ENCODE data around the gene SIPA1L3. TPM values are rescaled to one million over a fixed set of nuclear protein-coding genes. Genes with fewer than 3 reads are reported as not detected.
A peak's percentile ranks its signal among the peaks of the same experiment; 100 is the strongest.

Gene SIPA1L3
- total and polyA plus RNA-seq, 2 of the 13 experiments (the other 11 are each of a cell fraction or from before 2014, with no cell fraction given), result 5.5 to 7.7 TPM

DNA sequence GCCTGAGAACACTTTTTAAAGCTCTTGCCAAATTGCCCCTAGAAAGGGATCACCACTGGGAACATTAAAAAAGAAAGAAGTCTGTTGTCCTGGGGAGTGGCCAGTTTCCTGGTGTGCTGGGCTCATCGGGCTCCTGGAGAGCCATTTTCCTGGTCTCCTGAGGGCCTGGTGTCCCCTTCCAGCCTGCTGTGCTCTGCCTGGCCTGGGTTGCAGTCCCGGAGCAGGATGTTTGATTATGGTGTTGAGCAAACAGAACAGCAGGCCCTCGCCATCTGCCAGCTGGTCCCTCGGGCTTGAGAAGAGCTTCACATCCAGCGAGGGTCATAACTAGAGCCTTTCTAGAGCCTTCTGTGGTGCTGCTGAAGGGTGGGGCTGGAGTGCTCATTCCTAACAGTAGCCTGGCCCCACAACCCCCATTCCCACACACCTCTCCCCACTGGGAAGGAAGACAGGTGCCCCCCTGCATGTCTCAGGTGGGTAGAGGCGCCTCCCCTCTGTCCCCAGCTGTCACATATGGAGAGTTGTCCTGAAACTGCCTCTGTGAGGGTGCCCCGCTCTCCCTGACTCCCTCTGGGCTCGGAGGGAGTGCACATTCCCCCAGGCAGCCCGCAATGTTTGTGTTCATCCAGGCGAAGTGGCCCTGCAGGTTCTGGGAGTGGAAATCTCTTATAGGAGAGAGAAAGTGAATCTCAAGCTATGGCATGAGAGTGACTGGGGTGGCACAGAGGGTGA lies 151.1 kb downstream of the SIPA1L3 start (continued):
- TF ChIP-seq HDAC2 (CRISPR knock-in tag; IDR thresholded peaks at IDR 0.05) (peak; percentile 39; the same call in 1 of the 2 replicates), STAG1 (CRISPR knock-in tag; IDR thresholded peaks at IDR 0.05) (0 out of 2 replicates have a peak, but pooled peaks have one; percentile 14), SP2 (CRISPR knock-in tag; IDR thresholded peaks at IDR 0.05) (no peak), NFE2L2 (IDR thresholded peaks at IDR 0.05; ENCODE audit: low read length) (no peak), ZNF564 (CRISPR knock-in tag; IDR thresholded peaks at IDR 0.05) (no peak), SIX1 (CRISPR knock-in tag; IDR thresholded peaks at IDR 0.05; ENCODE audit: borderline replicate concordance) (no peak), KDM5A (IDR thresholded peaks at IDR 0.05; ENCODE audit: borderline replicate concordance, low read length) (no peak), FOXJ3 (CRISPR knock-in tag; IDR thresholded peaks at IDR 0.05; ENCODE audit: borderline replicate concordance) (no peak), ZNF550 (CRISPR knock-in tag; IDR thresholded peaks at IDR 0.05; ENCODE audit: borderline replicate concordance) (no peak), ZFX (CRISPR knock-in tag; IDR thresholded peaks at IDR 0.05; ENCODE audit: low read depth) (peak; percentile 83), CENPT (CRISPR knock-in tag; IDR thresholded peaks at IDR 0.05; ENCODE audit: low read depth) (no peak), ZNF260 (CRISPR knock-in tag; IDR thresholded peaks at IDR 0.05; ENCODE audit: borderline replicate concordance, low read depth) (no peak), SALL1 (CRISPR knock-in tag; IDR thresholded peaks at IDR 0.05) (peak; percentile 59; the same call in 1 of the 2 replicates), NFE2L1 (CRISPR knock-in tag; IDR thresholded peaks at IDR 0.05; ENCODE audit: borderline replicate concordance) (no peak), PRPF4 (IDR thresholded peaks at IDR 0.05; ENCODE audit: low read depth, low read length, poor library complexity, severe bottlenecking) (no peak), ZNF766 (CRISPR knock-in tag; IDR thresholded peaks at IDR 0.05; ENCODE audit: borderline replicate concordance) (no peak), ZNF383 (CRISPR knock-in tag; IDR thresholded peaks at IDR 0.05; ENCODE audit: borderline replicate concordance) (no peak), SRF (IDR thresholded peaks at IDR 0.05; ENCODE audit: low read depth, low read length) (no peak)
- TF ChIP-seq, protein P1, sequence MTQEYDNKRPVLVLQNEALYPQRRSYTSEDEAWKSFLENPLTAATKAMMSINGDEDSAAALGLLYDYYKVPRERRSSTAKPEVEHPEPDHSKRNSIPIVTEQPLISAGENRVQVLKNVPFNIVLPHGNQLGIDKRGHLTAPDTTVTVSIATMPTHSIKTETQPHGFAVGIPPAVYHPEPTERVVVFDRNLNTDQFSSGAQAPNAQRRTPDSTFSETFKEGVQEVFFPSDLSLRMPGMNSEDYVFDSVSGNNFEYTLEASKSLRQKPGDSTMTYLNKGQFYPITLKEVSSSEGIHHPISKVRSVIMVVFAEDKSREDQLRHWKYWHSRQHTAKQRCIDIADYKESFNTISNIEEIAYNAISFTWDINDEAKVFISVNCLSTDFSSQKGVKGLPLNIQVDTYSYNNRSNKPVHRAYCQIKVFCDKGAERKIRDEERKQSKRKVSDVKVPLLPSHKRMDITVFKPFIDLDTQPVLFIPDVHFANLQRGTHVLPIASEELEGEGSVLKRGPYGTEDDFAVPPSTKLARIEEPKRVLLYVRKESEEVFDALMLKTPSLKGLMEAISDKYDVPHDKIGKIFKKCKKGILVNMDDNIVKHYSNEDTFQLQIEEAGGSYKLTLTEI (CRISPR knock-in tag; conservative IDR thresholded peaks at IDR 0.05), result no peak
- TF ChIP-seq, protein P2, sequence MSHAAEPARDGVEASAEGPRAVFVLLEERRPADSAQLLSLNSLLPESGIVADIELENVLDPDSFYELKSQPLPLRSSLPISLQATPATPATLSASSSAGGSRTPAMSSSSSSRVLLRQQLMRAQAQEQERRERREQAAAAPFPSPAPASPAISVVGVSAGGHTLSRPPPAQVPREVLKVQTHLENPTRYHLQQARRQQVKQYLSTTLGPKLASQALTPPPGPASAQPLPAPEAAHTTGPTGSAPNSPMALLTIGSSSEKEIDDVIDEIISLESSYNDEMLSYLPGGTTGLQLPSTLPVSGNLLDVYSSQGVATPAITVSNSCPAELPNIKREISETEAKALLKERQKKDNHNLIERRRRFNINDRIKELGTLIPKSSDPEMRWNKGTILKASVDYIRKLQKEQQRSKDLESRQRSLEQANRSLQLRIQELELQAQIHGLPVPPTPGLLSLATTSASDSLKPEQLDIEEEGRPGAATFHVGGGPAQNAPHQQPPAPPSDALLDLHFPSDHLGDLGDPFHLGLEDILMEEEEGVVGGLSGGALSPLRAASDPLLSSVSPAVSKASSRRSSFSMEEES (CRISPR knock-in tag; IDR thresholded peaks at IDR 0.05), result no peak
- TF ChIP-seq, protein P3, sequence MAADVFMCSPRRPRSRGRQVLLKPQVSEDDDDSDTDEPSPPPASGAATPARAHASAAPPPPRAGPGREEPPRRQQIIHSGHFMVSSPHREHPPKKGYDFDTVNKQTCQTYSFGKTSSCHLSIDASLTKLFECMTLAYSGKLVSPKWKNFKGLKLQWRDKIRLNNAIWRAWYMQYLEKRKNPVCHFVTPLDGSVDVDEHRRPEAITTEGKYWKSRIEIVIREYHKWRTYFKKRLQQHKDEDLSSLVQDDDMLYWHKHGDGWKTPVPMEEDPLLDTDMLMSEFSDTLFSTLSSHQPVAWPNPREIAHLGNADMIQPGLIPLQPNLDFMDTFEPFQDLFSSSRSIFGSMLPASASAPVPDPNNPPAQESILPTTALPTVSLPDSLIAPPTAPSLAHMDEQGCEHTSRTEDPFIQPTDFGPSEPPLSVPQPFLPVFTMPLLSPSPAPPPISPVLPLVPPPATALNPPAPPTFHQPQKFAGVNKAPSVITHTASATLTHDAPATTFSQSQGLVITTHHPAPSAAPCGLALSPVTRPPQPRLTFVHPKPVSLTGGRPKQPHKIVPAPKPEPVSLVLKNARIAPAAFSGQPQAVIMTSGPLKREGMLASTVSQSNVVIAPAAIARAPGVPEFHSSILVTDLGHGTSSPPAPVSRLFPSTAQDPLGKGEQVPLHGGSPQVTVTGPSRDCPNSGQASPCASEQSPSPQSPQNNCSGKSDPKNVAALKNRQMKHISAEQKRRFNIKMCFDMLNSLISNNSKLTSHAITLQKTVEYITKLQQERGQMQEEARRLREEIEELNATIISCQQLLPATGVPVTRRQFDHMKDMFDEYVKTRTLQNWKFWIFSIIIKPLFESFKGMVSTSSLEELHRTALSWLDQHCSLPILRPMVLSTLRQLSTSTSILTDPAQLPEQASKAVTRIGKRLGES (CRISPR knock-in tag; IDR thresholded peaks at IDR 0.05; ENCODE audit: borderline replicate concordance), result no peak
- TF ChIP-seq, protein P4, sequence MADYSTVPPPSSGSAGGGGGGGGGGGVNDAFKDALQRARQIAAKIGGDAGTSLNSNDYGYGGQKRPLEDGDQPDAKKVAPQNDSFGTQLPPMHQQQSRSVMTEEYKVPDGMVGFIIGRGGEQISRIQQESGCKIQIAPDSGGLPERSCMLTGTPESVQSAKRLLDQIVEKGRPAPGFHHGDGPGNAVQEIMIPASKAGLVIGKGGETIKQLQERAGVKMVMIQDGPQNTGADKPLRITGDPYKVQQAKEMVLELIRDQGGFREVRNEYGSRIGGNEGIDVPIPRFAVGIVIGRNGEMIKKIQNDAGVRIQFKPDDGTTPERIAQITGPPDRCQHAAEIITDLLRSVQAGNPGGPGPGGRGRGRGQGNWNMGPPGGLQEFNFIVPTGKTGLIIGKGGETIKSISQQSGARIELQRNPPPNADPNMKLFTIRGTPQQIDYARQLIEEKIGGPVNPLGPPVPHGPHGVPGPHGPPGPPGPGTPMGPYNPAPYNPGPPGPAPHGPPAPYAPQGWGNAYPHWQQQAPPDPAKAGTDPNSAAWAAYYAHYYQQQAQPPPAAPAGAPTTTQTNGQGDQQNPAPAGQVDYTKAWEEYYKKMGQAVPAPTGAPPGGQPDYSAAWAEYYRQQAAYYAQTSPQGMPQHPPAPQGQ (CRISPR knock-in tag; IDR thresholded peaks at IDR 0.05; ENCODE audit: borderline replicate concordance), result no peak
